Measurements from ENCODE around the gene PLRG1.

The PLRG1 gene

DNA sequence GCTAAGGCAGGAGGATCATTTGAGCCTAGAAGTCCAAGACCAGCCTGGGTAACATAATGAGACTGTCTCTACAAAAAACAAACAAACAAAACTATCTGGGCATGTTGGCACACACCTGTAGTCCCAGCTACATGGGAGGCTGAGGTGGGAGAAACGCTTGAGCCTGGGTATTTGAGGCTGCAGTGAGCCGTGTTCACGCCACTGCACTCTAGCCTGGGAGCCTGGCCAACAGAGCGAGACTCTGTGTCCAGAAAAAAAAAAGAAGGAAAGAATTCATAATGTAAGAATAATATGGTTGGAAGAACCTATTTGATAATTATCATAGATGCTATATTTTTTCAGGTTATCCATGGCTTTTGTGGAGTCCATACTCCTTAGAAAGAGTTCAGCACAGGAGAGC, 32.6 kb downstream of the PLRG1 start:
- no peak for DNase-seq

DNA sequence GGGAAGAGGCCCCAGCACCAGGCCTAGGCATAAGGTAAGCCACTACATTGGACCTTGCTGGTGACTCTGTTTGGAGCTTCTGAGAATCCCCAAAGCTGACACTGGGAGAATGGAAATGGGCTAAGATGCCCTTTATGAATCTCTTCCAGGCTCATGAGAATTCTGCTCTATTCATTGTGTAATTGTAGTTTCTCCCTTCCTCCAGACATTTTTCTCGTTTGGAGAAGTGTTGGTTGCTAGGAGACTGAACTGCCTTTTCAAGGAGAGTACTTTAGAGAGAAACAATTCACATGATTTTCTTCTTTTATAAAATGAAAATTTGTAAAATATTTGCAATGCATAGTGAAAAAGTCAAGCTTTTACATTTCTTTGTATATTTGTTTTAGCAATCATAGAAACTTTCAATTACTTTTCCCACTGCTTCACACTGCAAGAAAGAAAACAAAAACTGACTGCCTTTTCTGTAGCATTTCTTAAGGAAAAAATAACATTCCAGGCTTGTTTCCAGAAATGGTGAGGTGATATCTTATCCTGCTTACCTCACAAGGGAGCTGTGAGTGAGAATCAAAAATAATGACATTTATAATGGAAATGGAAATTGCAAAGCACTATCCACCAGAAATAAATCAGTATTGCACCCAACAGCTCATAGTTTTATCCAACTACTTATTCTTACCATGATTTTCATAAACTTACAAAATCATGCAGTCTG, 33.7 kb downstream of the PLRG1 start:
- peak; percentile 11 for DNase-seq

GRCh38 chr4:154511981-154512380, 38.2 kb downstream of the PLRG1 start:
- no peak for DNase-seq

GRCh38 chr4:154511548-154511947, 38.7 kb downstream of the PLRG1 start:
- no peak for DNase-seq

DNA sequence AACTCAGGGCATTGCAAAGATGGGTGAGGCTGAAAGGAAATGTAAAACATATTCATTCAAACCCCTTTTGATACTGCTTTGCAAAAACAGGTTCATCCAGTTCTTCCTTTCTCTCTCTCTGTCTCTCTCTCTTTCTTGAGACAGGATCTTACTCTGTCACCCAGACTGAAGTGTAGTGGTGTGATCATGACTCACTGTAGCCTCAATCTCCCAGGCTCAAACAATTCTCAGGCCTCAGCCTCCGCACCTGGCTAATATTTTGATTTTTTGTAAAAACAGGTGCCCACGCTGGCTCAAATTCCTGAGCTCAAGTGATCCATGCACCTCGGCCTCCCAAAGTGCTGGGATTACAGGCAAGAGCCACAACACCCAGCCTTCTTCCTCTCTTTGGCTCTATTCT, 43.0 kb downstream of the PLRG1 start:
- DNase-seq = no peak

DNA sequence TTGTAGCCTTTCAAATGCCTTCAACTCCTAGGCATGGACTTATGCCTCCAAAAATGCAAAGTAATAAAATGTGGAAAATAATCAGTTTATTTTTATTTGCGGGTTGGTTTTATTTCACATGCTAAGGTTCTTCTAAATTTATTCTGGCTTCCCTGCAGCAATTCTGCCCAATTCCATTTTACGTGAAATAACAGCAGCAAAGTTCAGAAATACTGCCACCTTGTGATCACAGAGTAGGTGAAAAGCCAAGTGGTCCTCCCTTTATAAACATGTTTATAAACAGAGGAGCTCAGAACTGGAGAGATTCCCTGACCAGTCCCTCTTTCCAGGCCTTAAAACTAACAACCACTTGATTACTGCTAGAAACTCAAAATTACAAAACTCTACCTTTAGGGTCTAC, 43.9 kb downstream of the PLRG1 start:
- DNase-seq = peak; percentile 67

- peak; percentile 15 for DNase-seq
These were observed 46.6 kb downstream of the PLRG1 start for GRCh38 chr4:154503598-154503997.

DNA sequence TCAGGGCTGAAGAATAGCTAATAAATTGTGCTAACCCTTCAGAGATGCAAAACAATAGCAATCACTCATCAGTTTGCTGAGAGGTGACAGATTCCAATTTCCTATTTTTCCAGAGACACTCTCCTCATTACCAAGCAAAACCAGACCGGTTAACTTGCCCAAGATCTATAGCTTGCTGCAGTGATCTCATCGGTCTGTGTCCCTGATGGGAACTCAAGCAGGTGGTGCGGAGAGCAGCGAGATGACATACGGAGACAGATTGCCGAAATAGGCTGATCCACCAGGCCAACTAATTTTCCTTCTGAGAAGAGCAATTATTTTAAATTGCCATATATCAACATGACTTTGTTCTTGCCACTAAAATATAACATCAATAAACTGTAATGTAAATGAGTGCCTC, 48.1 kb downstream of the PLRG1 start:
- no peak for DNase-seq

DNA sequence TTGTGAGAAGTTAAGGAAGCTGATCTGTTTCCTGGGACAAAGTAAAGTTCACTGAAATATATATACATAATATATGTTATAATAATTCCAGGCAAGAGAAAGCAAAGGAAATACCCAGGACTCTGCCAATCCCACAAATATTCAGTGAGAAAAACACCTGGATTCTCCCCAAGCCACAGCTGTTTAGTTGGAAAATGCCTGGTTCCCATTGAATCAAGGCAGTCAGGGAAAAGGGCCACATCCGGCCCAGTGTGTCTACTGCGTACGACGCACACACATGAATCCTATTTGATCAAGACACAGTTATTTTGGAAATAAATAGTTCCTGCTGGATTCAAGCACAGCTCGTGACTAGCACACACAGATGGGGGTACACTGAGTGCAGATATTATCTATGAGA, 52.3 kb downstream of the PLRG1 start:
- DNase-seq = no peak

GRCh38 chr4:154495867-154496266, 54.3 kb downstream of the PLRG1 start:
- DNase-seq = no peak

DNA sequence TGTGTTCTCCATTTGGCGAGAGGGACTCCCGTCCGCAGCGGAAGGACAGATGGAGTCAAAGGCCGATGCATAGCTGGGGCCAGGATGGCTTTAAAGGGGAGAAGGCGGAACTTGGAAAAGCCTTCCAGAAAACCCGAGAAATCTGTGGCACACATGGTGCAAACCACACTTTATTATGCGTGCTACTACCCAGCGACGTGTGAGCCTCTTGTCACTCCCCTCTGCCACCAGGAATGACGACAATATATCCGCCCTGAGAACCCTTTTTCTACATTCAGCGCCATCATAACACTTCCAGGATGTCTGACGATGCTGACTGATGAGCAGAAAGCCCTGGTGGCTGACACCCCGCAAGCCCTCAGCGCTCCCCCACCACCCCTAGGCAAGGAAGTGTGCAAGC, 57.9 kb downstream of the PLRG1 start:
- DNase-seq = no peak

GRCh38 chr4:154491341-154492271, 58.6 kb downstream of the PLRG1 start, which contains the start of gene DCHS2:
Gene DCHS2 (minus strand): TSS chr4:154491799. CDS start chr4:154491355, 444 bp downstream.
- DNase-seq = peak; percentile 11

- DNase-seq = no peak
These were observed 59.4 kb downstream of the PLRG1 start for GRCh38 chr4:154490583-154491340.

- no peak for DNase-seq
These were observed 60.0 kb downstream of the PLRG1 start for GRCh38 chr4:154490234-154490582.

DNA sequence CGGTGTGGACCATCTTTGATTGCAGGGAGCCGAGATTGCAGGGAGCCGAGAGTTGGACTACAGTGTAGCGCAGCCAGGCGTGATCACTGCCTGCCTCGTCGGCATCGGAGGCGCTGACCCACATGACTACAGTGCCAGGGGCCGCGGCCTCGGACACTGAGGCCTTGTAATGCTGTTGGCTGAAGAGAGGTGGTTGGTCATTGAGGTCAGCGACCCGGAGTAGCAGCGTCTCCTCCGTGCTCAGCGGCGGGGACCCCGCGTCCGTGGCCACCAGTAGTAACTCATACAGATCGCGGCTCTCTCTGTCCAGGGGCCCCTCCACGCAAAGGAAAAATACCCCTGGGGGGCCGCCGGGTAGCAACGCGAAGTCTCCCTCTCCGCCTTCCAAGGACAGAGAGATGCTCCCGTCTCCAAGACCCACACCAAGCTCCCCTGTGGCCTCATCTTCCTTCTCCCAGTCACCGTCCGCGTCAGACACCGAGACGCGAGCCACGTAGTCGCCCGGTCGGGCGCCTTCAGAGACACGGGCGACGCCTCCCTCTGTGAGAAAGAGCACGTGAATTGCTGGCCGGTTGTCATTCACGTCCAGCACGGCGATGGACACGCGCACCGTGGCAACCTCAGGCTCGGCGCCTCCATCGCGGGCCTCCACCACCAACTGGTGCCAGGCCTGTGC, 60.5 kb downstream of the PLRG1 start:
- DNase-seq = no peak

GRCh38 chr4:154487145-154487544, 63.1 kb downstream of the PLRG1 start:
- no peak for DNase-seq

GRCh38 chr4:154485127-154485773, 65.0 kb downstream of the PLRG1 start:
- no peak for DNase-seq
